ENCODE data around the gene SLIT3. TPM values are rescaled to one million over a fixed set of nuclear protein-coding genes. Genes with fewer than 3 reads are reported as not detected.

Gene SLIT3
- total RNA-seq, 1 experiment from 2014 or later, result 0.92 TPM

DNA sequence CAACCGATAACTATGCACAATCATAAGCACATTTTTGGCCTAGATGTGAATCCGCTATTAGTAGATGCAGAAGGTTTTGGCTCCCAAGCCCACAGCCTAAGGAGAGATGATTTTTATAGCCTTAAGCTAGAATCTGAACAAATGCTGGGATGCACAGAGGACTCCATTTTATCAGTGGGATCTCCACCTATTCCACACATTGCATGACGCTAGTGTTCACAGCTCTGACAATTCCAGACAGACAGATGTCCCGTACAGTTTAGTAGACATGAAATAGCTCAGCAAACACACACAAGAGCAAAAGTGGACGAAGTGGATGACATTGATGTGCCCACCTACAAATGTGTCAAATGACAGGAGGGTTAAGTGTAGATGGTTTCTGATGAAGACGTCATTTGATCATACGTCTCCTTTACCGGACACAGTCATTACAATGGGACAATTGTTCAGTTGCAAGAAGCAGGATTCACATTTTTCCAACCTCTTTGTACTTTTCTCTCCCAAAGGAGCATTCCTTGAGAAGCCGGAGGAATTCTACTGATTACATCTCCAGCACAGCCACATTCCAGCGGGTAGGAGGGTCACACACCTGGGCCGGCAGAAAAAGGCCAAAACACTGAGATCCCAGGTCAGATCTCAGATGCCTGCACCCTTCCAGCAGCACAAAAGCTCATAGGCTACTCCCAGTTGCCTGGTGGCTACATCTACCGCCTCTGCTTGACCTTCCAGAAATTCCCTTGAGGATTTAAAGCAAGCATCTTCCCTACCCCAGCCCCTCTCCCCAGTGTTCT is 202.4 kb downstream of the SLIT3 start:
- H3K79me1 ChIP-seq (ENCODE audit: insufficient read depth, low read depth, low read length, poor library complexity, severe bottlenecking), result no peaks in the 10 kb centered on the region
- no peak overlapping the region for H3K4ac ChIP-seq (ENCODE audit: low read depth, low read length)
- H3K27ac Mint-ChIP-seq, result no peak overlapping the region
- no peak overlapping the region for H4K91ac ChIP-seq (ENCODE audit: insufficient read length, low read depth, low read length)
- H3K4me3 Mint-ChIP-seq, result no peak overlapping the region
- peaks cover 17% of the 10 kb centered on the region for H3K27me3 Mint-ChIP-seq (ENCODE audit: low read depth)
- H3K23me2 ChIP-seq (ENCODE audit: insufficient read length, low read depth, low read length, poor library complexity, severe bottlenecking), result no peaks in the 10 kb centered on the region
- H3K56ac ChIP-seq (ENCODE audit: insufficient read length, low read depth, low read length), result no peak overlapping the region
- no CpG with 5 or more reads among the region's 12 CpGs for WGBS (ENCODE audit: extremely low coverage, insufficient read length, low lambda C conversion rate)
- H4K20me1 ChIP-seq (ENCODE audit: control insufficient read depth, insufficient read depth, insufficient read length), result no peaks in the 10 kb centered on the region
- no peak overlapping the region for H2BK12ac ChIP-seq (ENCODE audit: insufficient read length, low read depth, low read length)
- no peak overlapping the region for H2AFZ ChIP-seq (ENCODE audit: low read length)
- no peak overlapping the region for H3T11ph ChIP-seq (ENCODE audit: low read length)
- no peak overlapping the region for H2BK120ac ChIP-seq (ENCODE audit: low read depth, low read length, poor library complexity, severe bottlenecking)
- H3K27me3 ChIP-seq (ENCODE audit: insufficient read depth, low read length), result no peaks in the 10 kb centered on the region
- no peak overlapping the region for H4K5ac ChIP-seq (ENCODE audit: insufficient read length, low read depth, low read length)
- H2AK5ac ChIP-seq (ENCODE audit: insufficient read length, low read length), result no peak overlapping the region
- H3K79me2 ChIP-seq (ENCODE audit: insufficient read depth, low read length), result no peaks in the 10 kb centered on the region
- no peak overlapping the region for H3K4me2 ChIP-seq (ENCODE audit: insufficient read depth, insufficient read length, low read length)
- H3K18ac ChIP-seq (ENCODE audit: insufficient read length, low read depth, low read length), result no peak overlapping the region
- H3K27ac ChIP-seq (ENCODE audit: insufficient read length, low read depth, low read length), result no peak overlapping the region
- H3K4me1 Mint-ChIP-seq, result peaks cover 40 to 45% of the 10 kb centered on the region in 2 experiments
- H3K14ac ChIP-seq (ENCODE audit: insufficient read depth, low read length), result no peak overlapping the region
- no peaks in the 10 kb centered on the region for H3K9me3 ChIP-seq (ENCODE audit: control insufficient read depth, low read depth, low read length)
- no peak overlapping the region for H2BK5ac ChIP-seq (ENCODE audit: insufficient read length, low read length)
- no peak overlapping the region for H3K9ac ChIP-seq (ENCODE audit: extremely low read depth, insufficient read length, low read length)
- 0 out of 2 replicates have a peak, but pooled peaks cover 3% of the 10 kb centered on the region for H3K4me1 ChIP-seq (ENCODE audit: insufficient read depth, low read length)
- peaks cover 0 to 5% of the 10 kb centered on the region in 2 experiments; a peak in 2 of 5 replicates for H3K9me3 Mint-ChIP-seq
- no peak for DNase-seq
- H3K23ac ChIP-seq (ENCODE audit: insufficient read length, low read depth, low read length), result no peak overlapping the region
- H4K8ac ChIP-seq (replicated peaks; ENCODE audit: insufficient read length, low read depth, low read length), result no peak overlapping the region
- no peak overlapping the region for H2BK15ac ChIP-seq (ENCODE audit: low read depth, low read length)
- no peak overlapping the region for H2BK20ac ChIP-seq (ENCODE audit: low read depth, low read length, poor library complexity, severe bottlenecking)
- peaks cover 0 to 5% (median 0%) of the 10 kb centered on the region in 3 experiments; a peak in 1 of 7 replicates for H3K36me3 Mint-ChIP-seq (ENCODE audit: insufficient read depth in 1 of 3, low read depth in 3 of 3)
- TF ChIP-seq, protein P1, sequence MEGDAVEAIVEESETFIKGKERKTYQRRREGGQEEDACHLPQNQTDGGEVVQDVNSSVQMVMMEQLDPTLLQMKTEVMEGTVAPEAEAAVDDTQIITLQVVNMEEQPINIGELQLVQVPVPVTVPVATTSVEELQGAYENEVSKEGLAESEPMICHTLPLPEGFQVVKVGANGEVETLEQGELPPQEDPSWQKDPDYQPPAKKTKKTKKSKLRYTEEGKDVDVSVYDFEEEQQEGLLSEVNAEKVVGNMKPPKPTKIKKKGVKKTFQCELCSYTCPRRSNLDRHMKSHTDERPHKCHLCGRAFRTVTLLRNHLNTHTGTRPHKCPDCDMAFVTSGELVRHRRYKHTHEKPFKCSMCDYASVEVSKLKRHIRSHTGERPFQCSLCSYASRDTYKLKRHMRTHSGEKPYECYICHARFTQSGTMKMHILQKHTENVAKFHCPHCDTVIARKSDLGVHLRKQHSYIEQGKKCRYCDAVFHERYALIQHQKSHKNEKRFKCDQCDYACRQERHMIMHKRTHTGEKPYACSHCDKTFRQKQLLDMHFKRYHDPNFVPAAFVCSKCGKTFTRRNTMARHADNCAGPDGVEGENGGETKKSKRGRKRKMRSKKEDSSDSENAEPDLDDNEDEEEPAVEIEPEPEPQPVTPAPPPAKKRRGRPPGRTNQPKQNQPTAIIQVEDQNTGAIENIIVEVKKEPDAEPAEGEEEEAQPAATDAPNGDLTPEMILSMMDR (conservative IDR thresholded peaks at IDR 0.05), result no peak
